GM12878 (cell line): ENCODE results near the gene RASSF8. TPM values are rescaled to one million over a fixed set of nuclear protein-coding genes. Genes with fewer than 3 reads are reported as not detected.

Experiments
- ATF2 ChIP-seq: IDR thresholded peaks from 2 replicates; pipeline ENCODE4 v1.6.1; 2012; ENCODE audit warnings: low read length, inconsistent platforms
- ATF7 ChIP-seq: fragments of 450-650 bp; IDR thresholded peaks from 2 replicates; pipeline ENCODE4 v1.6.1; 2016; ENCODE audit warnings: low read depth, mild to moderate bottlenecking
- CBX3 ChIP-seq: fragments of 200-600 bp; sonication (generic); IDR thresholded peaks from 2 replicates; pipeline ENCODE4 v1.6.1; 2016; ENCODE audit warnings: low read depth, borderline replicate concordance
- CHD1 ChIP-seq: IDR thresholded peaks from 2 replicates; pipeline ENCODE4 v1.6.1; 2012; ENCODE audit warnings: low read depth, low read length, improper control_type of control experiment
- CREM ChIP-seq: IDR thresholded peaks from 2 replicates; pipeline ENCODE4 v1.6.1; 2014; ENCODE audit warnings: antibody characterized with exemption, low read depth
- EGR1 ChIP-seq, 2 experiments: IDR thresholded peaks; 1 replicate in 1 of 2; 2 replicates in 1 of 2; pipeline ENCODE4 v1.6.1; 2011 to 2012; ENCODE audit warnings: low read depth in 2 of 2, low read length in 2 of 2, borderline replicate concordance in 1 of 2, mild to moderate bottlenecking in 1 of 2, moderate library complexity in 1 of 2
- FOXM1 ChIP-seq: IDR thresholded peaks from 2 replicates; pipeline ENCODE4 v1.6.1; 2012; ENCODE audit warnings: low read depth, mild to moderate bottlenecking, inconsistent platforms, low read length, moderate library complexity
- HCFC1 ChIP-seq: fragments of 150-350 bp; IDR thresholded peaks from 2 replicates; pipeline ENCODE4 v1.6.1; 2014; ENCODE audit warnings: low read length
- HDAC2 ChIP-seq: fragments of 200-600 bp; sonication (generic); IDR thresholded peaks from 2 replicates; pipeline ENCODE4 v1.6.1; 2017
- HDGF ChIP-seq: fragments of 450-650 bp; IDR thresholded peaks from 2 replicates; pipeline ENCODE4 v1.6.1; 2016; ENCODE audit warnings: antibody characterized with exemption
- IRF4 ChIP-seq: IDR thresholded peaks from 2 replicates; pipeline ENCODE4 v1.6.1; 2011; ENCODE audit warnings: low read depth, low read length
- JUND ChIP-seq: IDR thresholded peaks from 2 replicates; pipeline ENCODE4 v1.6.1; 2012; ENCODE audit warnings: low read depth, mild to moderate bottlenecking, low read length, improper control_type of control experiment, moderate library complexity
- MTA2 ChIP-seq: fragments of 450-650 bp; IDR thresholded peaks from 2 replicates; pipeline ENCODE4 v1.6.1; 2016; ENCODE audit warnings: low read depth, mild to moderate bottlenecking, moderate library complexity
- NFXL1 ChIP-seq: fragments of 450-650 bp; IDR thresholded peaks from 2 replicates; pipeline ENCODE4 v1.6.1; 2017; ENCODE audit warnings: antibody characterized with exemption, mild to moderate bottlenecking, borderline replicate concordance
- PKNOX1 ChIP-seq: fragments of 450-650 bp; IDR thresholded peaks from 2 replicates; pipeline ENCODE4 v1.6.1; 2016; ENCODE audit warnings: mild to moderate bottlenecking
- RCOR1 ChIP-seq: conservative IDR thresholded peaks from 2 replicates; pipeline ENCODE4 v1.6.1; 2012; ENCODE audit warnings: low read depth, low read length, improper control_type of control experiment
- RELA ChIP-seq: fragments of 450-650 bp; IDR thresholded peaks from 2 replicates; pipeline ENCODE4 v1.8.0; 2014; ENCODE audit warnings: borderline replicate concordance; ENCODE audit not compliant: partially characterized antibody
- RUNX3 ChIP-seq: IDR thresholded peaks from 2 replicates; pipeline ENCODE4 v1.6.1; 2012; ENCODE audit warnings: low read length, inconsistent platforms
- SIN3A ChIP-seq: IDR thresholded peaks from 2 replicates; pipeline ENCODE4 v1.6.1; 2012; ENCODE audit warnings: low read depth, low read length, improper control_type of control experiment
- SMARCA5 ChIP-seq: fragments of 450-650 bp; IDR thresholded peaks from 2 replicates; pipeline ENCODE4 v1.6.1; 2017; ENCODE audit warnings: mild to moderate bottlenecking
- SPI1 ChIP-seq: IDR thresholded peaks from 2 replicates; pipeline ENCODE4 v1.6.1; 2011; ENCODE audit warnings: low read depth, mild to moderate bottlenecking, low read length, moderate library complexity, borderline replicate concordance; ENCODE audit not compliant: insufficient read depth
- TBL1XR1 ChIP-seq: IDR thresholded peaks from 2 replicates; pipeline ENCODE4 v1.6.1; 2012; ENCODE audit warnings: low read depth, low read length, improper control_type of control experiment
- TCF7 ChIP-seq: IDR thresholded peaks from 2 replicates; pipeline ENCODE4 v1.6.1; 2014; ENCODE audit warnings: antibody characterized with exemption, borderline replicate concordance
- USF1 ChIP-seq: IDR thresholded peaks from 2 replicates; pipeline ENCODE4 v1.6.1; 2011; ENCODE audit warnings: borderline replicate concordance, low read depth, mild to moderate bottlenecking, moderate library complexity, mixed read lengths, low read length; ENCODE audit not compliant: insufficient read depth; ENCODE audit errors: extremely low read length
- ZBTB40 ChIP-seq: fragments of 450-650 bp; IDR thresholded peaks from 2 replicates; pipeline ENCODE4 v1.6.1; 2016; ENCODE audit warnings: mild to moderate bottlenecking, moderate library complexity, borderline replicate concordance
- ZNF622 ChIP-seq: fragments of 450-650 bp; IDR thresholded peaks from 2 replicates; pipeline ENCODE4 v1.6.1; 2017; ENCODE audit warnings: mild to moderate bottlenecking, inconsistent platforms
- polyA plus RNA-seq, 11 experiments: library from polyadenylated mRNA; depleted of rRNA in 4 of 11; unstranded in 6 of 11; stranded (reverse) in 5 of 11; fragments of >200 nt; fragmentation: Nextera tagmentation in 4 of 11; fragmentation: Illumina TruSeq in 1 of 11; extraction: Ambion mirVana in 4 of 11; extraction: Trizol in 1 of 11; gene quantifications; 1 replicate in 1 of 11; 2 replicates in 10 of 11; pipeline versions ENCODE4 v1.2.1 to v1.2.3, GENCODE V29; 2011 to 2016; ENCODE audit warnings: inconsistent platforms in 2 of 11, missing spikeins in 2 of 11, low read depth in 1 of 11
- total RNA-seq, 4 experiments: library from RNA; depleted of rRNA in 3 of 4; stranded (reverse); fragments of >200 nt in 3 of 4; fragmentation: Illumina TruSeq in 1 of 4; extraction: Trizol in 1 of 4; gene quantifications; 2 replicates each; pipeline versions ENCODE4 v1.2.1 to v1.2.3, GENCODE V29; 2013 to 2021

RASSF8 gene
- total and polyA plus RNA-seq, 10 of the 15 experiments (the other 5 are each of a cell fraction or from before 2014, with no cell fraction given), result 0.06 to 0.18 (median 0.08) TPM; not detected in 6

- TF ChIP-seq TCF7, result no peak
- TF ChIP-seq ZBTB40, result no peak
- TF ChIP-seq RUNX3, result no peak
- TF ChIP-seq CREM, result no peak
- no peak for TF ChIP-seq SMARCA5
- no peak for TF ChIP-seq ZNF622
- no peak for TF ChIP-seq RCOR1
- TF ChIP-seq NFXL1, result no peak
- no peak for TF ChIP-seq RELA
- no peak for TF ChIP-seq MTA2
- no peak for TF ChIP-seq ATF7
- no peak for TF ChIP-seq JUND
- no peak for TF ChIP-seq SPI1
- no peak for TF ChIP-seq FOXM1
- no peak for TF ChIP-seq PKNOX1
- TF ChIP-seq HDAC2, result no peak
- TF ChIP-seq HDGF, result no peak
- TF ChIP-seq ATF2, result no peak
- no peak for TF ChIP-seq HCFC1
- no peak for TF ChIP-seq SIN3A
- no peak for TF ChIP-seq IRF4
- TF ChIP-seq TBL1XR1, result no peak
- TF ChIP-seq CBX3, result no peak
- no peak for TF ChIP-seq CHD1
- TF ChIP-seq EGR1 (IDR thresholded peaks at IDR 0.05; ENCODE audit: borderline replicate concordance in 1 of 2, low read depth in 2 of 2, low read length in 2 of 2), result no peak
- TF ChIP-seq USF1, result peak; percentile 14
These were observed 164.4 kb downstream of the RASSF8 start (continued) for GRCh38 chr12:26122681-26123481.
